WTC11 (cell line): Measurements from ENCODE around the gene TREX2. TPM values are rescaled to one million over a fixed set of nuclear protein-coding genes. Genes with fewer than 3 reads are reported as not detected.

ENCODE experiments used
- ATAC-seq: fragments of 200-7000 bp; cut with Tn5 transposase; 2 replicates; pipeline ENCODE4 v1.10.0; 2021; ENCODE audit warnings: mild to moderate bottlenecking, moderate library complexity
- CTCF ChIA-PET: fragments of 300-600 bp; sonication (Branson Sonifier 250); formaldehyde crosslinking; loops from one replicate; lab custom pipeline; 2021; ENCODE audit warnings: antibody characterized with exemption; lab: Charles Lee
- POLR2A ChIA-PET: fragments of 350-600 bp; sonication (Branson Sonifier 250); formaldehyde crosslinking; loops from one replicate; lab custom pipeline; 2021; ENCODE audit warnings: antibody characterized with exemption; lab: Charles Lee
- DNase-seq: peaks from one replicate; pipeline ENCODE4 v3.0.0; 2021; ENCODE audit warnings: low spot score
- H3K27ac Mint-ChIP-seq: 2 replicates; pipeline ENCODE4 v1.8.0; 2021; ENCODE audit warnings: mixed read lengths
- H3K27me3 Mint-ChIP-seq: 2 replicates; pipeline ENCODE4 v1.8.0; 2021; ENCODE audit warnings: low read depth, mild to moderate bottlenecking, moderate library complexity, mixed read lengths
- H3K36me3 Mint-ChIP-seq: 2 replicates; pipeline ENCODE4 v1.8.0; 2021; ENCODE audit warnings: mixed read lengths
- H3K4me1 Mint-ChIP-seq: 2 replicates; pipeline ENCODE4 v1.8.0; 2022; ENCODE audit warnings: mixed read lengths
- H3K4me3 Mint-ChIP-seq: 2 replicates; pipeline ENCODE4 v1.8.0; 2021; ENCODE audit warnings: mild to moderate bottlenecking, moderate library complexity, mixed read lengths
- H3K9me3 Mint-ChIP-seq: 2 replicates; pipeline ENCODE4 v1.8.0; 2021; ENCODE audit warnings: mixed read lengths
- ARID4B ChIP-seq: sonication (generic); formaldehyde crosslinking; IDR thresholded peaks from 2 replicates; pipeline ENCODE4 v1.8.0; 2023; ENCODE audit warnings: missing genetic modification reagents, mild to moderate bottlenecking, borderline replicate concordance
- ATF3 ChIP-seq: sonication (generic); formaldehyde crosslinking; conservative IDR thresholded peaks from 2 replicates; pipeline ENCODE4 v1.8.1; 2022; ENCODE audit warnings: mild to moderate bottlenecking, missing genetic modification reagents
- CTCF ChIP-seq: fragments of 200-600 bp; IDR thresholded peaks from 2 replicates; pipeline ENCODE4 v1.8.0; 2022; ENCODE audit warnings: antibody characterized with exemption
- GTF2I ChIP-seq: fragments of 250-450 bp; sonication (Bioruptor Pico); conservative IDR thresholded peaks from 2 replicates; pipeline ENCODE4 v1.4.0; 2021; ENCODE audit warnings: mild to moderate bottlenecking
- JAZF1 ChIP-seq: fragments of 250-450 bp; sonication (Bioruptor Pico); IDR thresholded peaks from 2 replicates; pipeline ENCODE4 v1.9.0; 2021; ENCODE audit warnings: moderate library complexity, mild to moderate bottlenecking, inconsistent platforms
- NFE2L1 ChIP-seq: sonication (generic); formaldehyde crosslinking; IDR thresholded peaks from 2 replicates; pipeline ENCODE4 v1.8.1; 2023; ENCODE audit warnings: missing genetic modification reagents
- NFYB ChIP-seq: sonication (generic); formaldehyde crosslinking; conservative IDR thresholded peaks from 2 replicates; pipeline ENCODE4 v1.8.0; 2022; ENCODE audit warnings: low read depth, missing genetic modification reagents
- NR2C2 ChIP-seq: sonication (generic); formaldehyde crosslinking; IDR thresholded peaks from 2 replicates; pipeline ENCODE4 v1.8.0; 2022; ENCODE audit warnings: mild to moderate bottlenecking, missing genetic modification reagents
- OVOL2 ChIP-seq: fragments of 250-450 bp; sonication (Bioruptor Pico); IDR thresholded peaks from 2 replicates; pipeline ENCODE4 v1.9.0; 2021; ENCODE audit warnings: mild to moderate bottlenecking, borderline replicate concordance
- SP1 ChIP-seq: sonication (generic); formaldehyde crosslinking; conservative IDR thresholded peaks from 2 replicates; pipeline ENCODE4 v1.8.1; 2022; ENCODE audit warnings: missing genetic modification reagents
- TEAD1 ChIP-seq: sonication (generic); formaldehyde crosslinking; IDR thresholded peaks from 2 replicates; pipeline ENCODE4 v1.8.0; 2022; ENCODE audit warnings: mild to moderate bottlenecking, missing genetic modification reagents
- ZBTB21 ChIP-seq: sonication (generic); formaldehyde crosslinking; IDR thresholded peaks from 2 replicates; pipeline ENCODE4 v1.8.1; 2023; ENCODE audit warnings: mild to moderate bottlenecking, missing genetic modification reagents, borderline replicate concordance
- ZNF317 ChIP-seq: sonication (generic); formaldehyde crosslinking; IDR thresholded peaks from 2 replicates; pipeline ENCODE4 v1.8.1; 2023; ENCODE audit warnings: low read depth, mild to moderate bottlenecking, moderate library complexity, missing genetic modification reagents, borderline replicate concordance
- ZNF396 ChIP-seq: fragments of 250-450 bp; sonication (Bioruptor Pico); IDR thresholded peaks from 2 replicates; pipeline ENCODE4 v1.8.0; 2021; ENCODE audit warnings: mild to moderate bottlenecking, moderate library complexity, borderline replicate concordance
- ZNF671 ChIP-seq: fragments of 250-450 bp; sonication (Bioruptor Pico); IDR thresholded peaks from 2 replicates; pipeline ENCODE4 v1.8.0; 2021; ENCODE audit warnings: mild to moderate bottlenecking
- total RNA-seq: library from RNA; stranded (reverse); gene quantifications from 3 replicates; pipeline ENCODE4 v1.2.3, GENCODE V29; 2021
- TF ChIP-seq, protein P1 (sequence below): sonication (generic); formaldehyde crosslinking; IDR thresholded peaks from 2 replicates; pipeline ENCODE4 v1.8.1; 2023; ENCODE audit warnings: mild to moderate bottlenecking, missing genetic modification reagents, borderline replicate concordance
- TF ChIP-seq, protein P2 (sequence below): sonication (generic); formaldehyde crosslinking; IDR thresholded peaks from 2 replicates; pipeline ENCODE4 v1.8.0; 2022; ENCODE audit warnings: missing genetic modification reagents

Gene TREX2
- total RNA-seq, 1 experiment from 2014 or later: 1.5 TPM

GRCh38 chrX:153471663-153472280 is 25.9 kb upstream of the TREX2 start (continued):
- TF ChIP-seq CTCF (no peak), ZNF671 (CRISPR knock-in tag) (no peak), NR2C2 (CRISPR knock-in tag) (no peak), TEAD1 (CRISPR knock-in tag) (no peak), SP1 (CRISPR knock-in tag) (no peak)
- TF ChIP-seq, protein P1, sequence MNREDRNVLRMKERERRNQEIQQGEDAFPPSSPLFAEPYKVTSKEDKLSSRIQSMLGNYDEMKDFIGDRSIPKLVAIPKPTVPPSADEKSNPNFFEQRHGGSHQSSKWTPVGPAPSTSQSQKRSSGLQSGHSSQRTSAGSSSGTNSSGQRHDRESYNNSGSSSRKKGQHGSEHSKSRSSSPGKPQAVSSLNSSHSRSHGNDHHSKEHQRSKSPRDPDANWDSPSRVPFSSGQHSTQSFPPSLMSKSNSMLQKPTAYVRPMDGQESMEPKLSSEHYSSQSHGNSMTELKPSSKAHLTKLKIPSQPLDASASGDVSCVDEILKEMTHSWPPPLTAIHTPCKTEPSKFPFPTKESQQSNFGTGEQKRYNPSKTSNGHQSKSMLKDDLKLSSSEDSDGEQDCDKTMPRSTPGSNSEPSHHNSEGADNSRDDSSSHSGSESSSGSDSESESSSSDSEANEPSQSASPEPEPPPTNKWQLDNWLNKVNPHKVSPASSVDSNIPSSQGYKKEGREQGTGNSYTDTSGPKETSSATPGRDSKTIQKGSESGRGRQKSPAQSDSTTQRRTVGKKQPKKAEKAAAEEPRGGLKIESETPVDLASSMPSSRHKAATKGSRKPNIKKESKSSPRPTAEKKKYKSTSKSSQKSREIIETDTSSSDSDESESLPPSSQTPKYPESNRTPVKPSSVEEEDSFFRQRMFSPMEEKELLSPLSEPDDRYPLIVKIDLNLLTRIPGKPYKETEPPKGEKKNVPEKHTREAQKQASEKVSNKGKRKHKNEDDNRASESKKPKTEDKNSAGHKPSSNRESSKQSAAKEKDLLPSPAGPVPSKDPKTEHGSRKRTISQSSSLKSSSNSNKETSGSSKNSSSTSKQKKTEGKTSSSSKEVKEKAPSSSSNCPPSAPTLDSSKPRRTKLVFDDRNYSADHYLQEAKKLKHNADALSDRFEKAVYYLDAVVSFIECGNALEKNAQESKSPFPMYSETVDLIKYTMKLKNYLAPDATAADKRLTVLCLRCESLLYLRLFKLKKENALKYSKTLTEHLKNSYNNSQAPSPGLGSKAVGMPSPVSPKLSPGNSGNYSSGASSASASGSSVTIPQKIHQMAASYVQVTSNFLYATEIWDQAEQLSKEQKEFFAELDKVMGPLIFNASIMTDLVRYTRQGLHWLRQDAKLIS: no peak
- TF ChIP-seq, protein P2, sequence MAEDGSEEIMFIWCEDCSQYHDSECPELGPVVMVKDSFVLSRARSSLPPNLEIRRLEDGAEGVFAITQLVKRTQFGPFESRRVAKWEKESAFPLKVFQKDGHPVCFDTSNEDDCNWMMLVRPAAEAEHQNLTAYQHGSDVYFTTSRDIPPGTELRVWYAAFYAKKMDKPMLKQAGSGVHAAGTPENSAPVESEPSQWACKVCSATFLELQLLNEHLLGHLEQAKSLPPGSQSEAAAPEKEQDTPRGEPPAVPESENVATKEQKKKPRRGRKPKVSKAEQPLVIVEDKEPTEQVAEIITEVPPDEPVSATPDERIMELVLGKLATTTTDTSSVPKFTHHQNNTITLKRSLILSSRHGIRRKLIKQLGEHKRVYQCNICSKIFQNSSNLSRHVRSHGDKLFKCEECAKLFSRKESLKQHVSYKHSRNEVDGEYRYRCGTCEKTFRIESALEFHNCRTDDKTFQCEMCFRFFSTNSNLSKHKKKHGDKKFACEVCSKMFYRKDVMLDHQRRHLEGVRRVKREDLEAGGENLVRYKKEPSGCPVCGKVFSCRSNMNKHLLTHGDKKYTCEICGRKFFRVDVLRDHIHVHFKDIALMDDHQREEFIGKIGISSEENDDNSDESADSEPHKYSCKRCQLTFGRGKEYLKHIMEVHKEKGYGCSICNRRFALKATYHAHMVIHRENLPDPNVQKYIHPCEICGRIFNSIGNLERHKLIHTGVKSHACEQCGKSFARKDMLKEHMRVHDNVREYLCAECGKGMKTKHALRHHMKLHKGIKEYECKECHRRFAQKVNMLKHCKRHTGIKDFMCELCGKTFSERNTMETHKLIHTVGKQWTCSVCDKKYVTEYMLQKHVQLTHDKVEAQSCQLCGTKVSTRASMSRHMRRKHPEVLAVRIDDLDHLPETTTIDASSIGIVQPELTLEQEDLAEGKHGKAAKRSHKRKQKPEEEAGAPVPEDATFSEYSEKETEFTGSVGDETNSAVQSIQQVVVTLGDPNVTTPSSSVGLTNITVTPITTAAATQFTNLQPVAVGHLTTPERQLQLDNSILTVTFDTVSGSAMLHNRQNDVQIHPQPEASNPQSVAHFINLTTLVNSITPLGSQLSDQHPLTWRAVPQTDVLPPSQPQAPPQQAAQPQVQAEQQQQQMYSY (CRISPR knock-in tag): no peak

DNA sequence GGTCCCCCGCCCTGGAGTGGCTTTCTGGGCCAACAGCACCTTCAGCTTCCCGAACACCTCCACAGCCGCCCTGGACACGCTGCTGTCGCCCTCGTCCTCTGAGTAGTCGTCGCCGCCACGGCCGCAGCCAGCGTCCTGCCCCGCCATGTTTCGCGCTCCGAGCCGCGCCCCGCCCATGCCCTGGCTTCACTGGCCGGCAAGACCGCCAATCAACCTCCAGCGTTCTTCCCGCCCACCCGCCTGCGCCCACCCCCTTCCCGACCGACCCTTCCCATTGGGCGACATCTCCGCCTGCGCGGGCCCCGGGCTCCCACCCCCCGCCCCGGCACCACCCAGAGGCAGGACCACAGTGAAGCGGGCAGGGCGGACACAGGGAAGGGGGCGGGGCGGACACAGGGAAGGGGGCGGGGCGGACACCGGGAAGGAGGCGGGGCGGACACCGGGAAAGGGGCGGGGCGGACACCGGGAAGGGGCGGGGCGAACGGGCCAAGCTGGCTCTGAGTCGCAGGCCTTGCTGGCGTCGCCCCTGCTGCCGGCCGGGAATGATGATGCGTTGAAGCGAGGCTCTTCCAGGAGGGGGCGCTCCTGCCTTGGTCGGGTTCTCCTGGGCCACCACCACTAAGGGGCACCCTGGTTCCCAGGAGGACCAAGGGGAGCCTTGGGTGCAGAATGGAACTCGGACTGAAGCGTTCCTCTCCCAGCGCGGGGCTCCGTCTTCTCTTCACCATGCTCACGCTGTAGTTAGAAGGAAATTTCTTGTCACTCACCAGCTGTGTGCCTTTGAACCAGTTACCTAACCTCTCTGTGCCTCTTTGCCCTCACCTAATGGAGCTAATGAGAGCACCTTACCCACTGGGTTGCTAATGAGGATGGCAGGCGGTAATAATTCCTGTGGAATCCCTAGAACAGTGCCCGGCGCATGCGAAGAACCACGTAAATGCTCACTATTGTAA is 24.8 kb upstream of the TREX2 start, which contains the start of gene HAUS7:
Gene HAUS7 (minus strand): TSS at position 166 of the 953 bp plus-strand sequence. CDS start 19 bp downstream, at position 147.
- no peaks in the 10 kb centered on the region for H3K4me1 Mint-ChIP-seq
- DNase-seq (peak; percentile 85), ATAC-seq (peak; percentile 88)
- H3K36me3 Mint-ChIP-seq: no peaks in the 10 kb centered on the region
- CTCF ChIA-PET: interaction anchor here (0.6 to 3.2 kb wide), 29 partner anchors 10 to 438 kb away, joined by 3 to 54 read pairs (median 4); partner anchors contain the start of genes ATP2B3, BGN and TREX2
- H3K27me3 Mint-ChIP-seq: peaks cover 21% of the 10 kb centered on the region
- H3K27ac Mint-ChIP-seq: no peak within 1 kb of the TSS
- H3K9me3 Mint-ChIP-seq: no peaks in the 10 kb centered on the region
- H3K4me3 Mint-ChIP-seq: peak within 1 kb of the TSS; percentile 76
- POLR2A ChIA-PET: interaction anchor here (0.5 to 0.6 kb wide), 2 partner anchors 17 to 47 kb away, joined by 3 to 4 read pairs; no protein-coding TSS in a partner anchor
- TF ChIP-seq NFYB (peak; percentile 60), ZNF317 (CRISPR knock-in tag) (no peak), ATF3 (CRISPR knock-in tag) (no peak), ZNF396 (CRISPR knock-in tag) (no peak), ZBTB21 (CRISPR knock-in tag) (no peak), OVOL2 (CRISPR knock-in tag) (no peak), GTF2I (CRISPR knock-in tag) (peak; percentile 60; the same call in 1 of the 2 replicates), JAZF1 (CRISPR knock-in tag) (no peak), ARID4B (CRISPR knock-in tag) (no peak), NFE2L1 (CRISPR knock-in tag) (no peak), CTCF (peak; percentile 32; the same call in 1 of the 2 replicates)
